Measurements from ENCODE around the gene KRTAP2-4.

The KRTAP2-4 gene

GRCh38 chr17:41029633-41030245, 35.9 kb downstream of the KRTAP2-4 start, which contains the start of gene KRTAP1-4:
TSS of gene KRTAP1-4 (minus strand) at chr17:41030195. CDS start at chr17:41030078, 117 bp downstream.
- no peak for DNase-seq

GRCh38 chr17:41026715-41027471, 38.8 kb downstream of the KRTAP2-4 start, which contains the start of gene KRTAP1-5:
TSS of gene KRTAP1-5 (minus strand) at chr17:41027208. CDS start at chr17:41027155, 53 bp downstream.
- no peak for DNase-seq

- no peak for DNase-seq
Observed at GRCh38 chr17:41024697-41025096, 41.0 kb downstream of the KRTAP2-4 start.

GRCh38 chr17:41020336-41020735, 45.3 kb downstream of the KRTAP2-4 start:
- no peak for DNase-seq

GRCh38 chr17:41019415-41019814, 46.3 kb downstream of the KRTAP2-4 start:
- DNase-seq, result no peak

GRCh38 chr17:41018541-41018940, 47.1 kb downstream of the KRTAP2-4 start:
- no peak for DNase-seq

GRCh38 chr17:41016578-41017215, 49.0 kb downstream of the KRTAP2-4 start:
- DNase-seq, result no peak

- no peak for DNase-seq
Observed at GRCh38 chr17:41015454-41015853, 50.2 kb downstream of the KRTAP2-4 start.
